ENCODE results near the gene USF2. TPM values are rescaled to one million over a fixed set of nuclear protein-coding genes. Genes with fewer than 3 reads are reported as not detected.

Gene USF2
- total RNA-seq, 4 donors from 2014 or later, result 98.9 to 133 (median 126) TPM

DNA sequence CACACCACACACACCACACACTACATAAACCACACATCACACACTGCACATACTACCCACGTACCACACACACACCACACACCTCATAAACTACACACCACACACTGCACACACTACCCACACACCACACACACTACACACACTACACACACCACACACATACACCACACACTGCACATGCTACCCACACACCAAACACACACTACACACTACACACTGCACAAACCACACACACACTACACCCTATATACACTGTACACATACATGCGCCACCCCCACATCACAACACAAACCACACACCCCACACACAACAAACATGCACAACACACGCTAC lies 28.7 kb downstream of the USF2 start:
- H3K9me3 ChIP-seq, result no peaks in the 10 kb centered on the region
- no peak for TF ChIP-seq CTCF (IDR thresholded peaks at IDR 0.05)
- DNase-seq, result no peak
- intact Hi-C loops (cut with DNase I), result no loop called here
- no peaks in the 10 kb centered on the region for H3K27me3 ChIP-seq
- H3K36me3 ChIP-seq, result no peaks in the 10 kb centered on the region
- H3K4me1 ChIP-seq, result no peaks in the 10 kb centered on the region
- H3K4me3 ChIP-seq (replicated peaks in 1 of 3), result no peak overlapping the region
- WGBS, 2 donors, result 94 to 96% methylated on average over 3 of the region's 3 CpGs
- no peak overlapping the region for H3K27ac ChIP-seq

- intact Hi-C loops (cut with DNase I), result no loop called here
- no peak for DNase-seq
- TF ChIP-seq CTCF (IDR thresholded peaks at IDR 0.05) (no peak), POLR2A (IDR thresholded peaks at IDR 0.05) (no peak)
- WGBS, 2 donors, result 93 to 97% methylated on average over 2 of the region's 2 CpGs
- Histone ChIP-seq H3K4me1 (no peaks in the 10 kb centered on the region), H3K27ac (no peak overlapping the region), H3K9me3 (no peaks in the 10 kb centered on the region), H3K36me3 (no peaks in the 10 kb centered on the region), H3K4me3 (replicated peaks in 1 of 3) (no peak overlapping the region), H3K27me3 (no peaks in the 10 kb centered on the region)
These were observed 29.2 kb downstream of the USF2 start for GRCh38 chr19:35297922-35298321.

DNA sequence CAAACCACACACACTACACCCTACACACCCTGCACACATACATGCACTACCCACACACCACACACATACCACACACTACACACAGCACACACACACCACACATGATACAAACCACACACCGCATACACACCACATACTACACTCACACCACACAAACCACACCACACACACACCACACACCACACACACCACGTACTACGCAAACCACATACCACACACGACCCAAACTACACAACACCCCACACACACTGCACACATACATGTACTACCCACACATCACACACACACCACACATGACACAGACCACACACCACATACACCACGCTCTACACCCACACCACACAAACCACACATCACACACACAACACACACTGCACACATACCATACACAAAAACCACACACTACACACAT lies 29.8 kb downstream of the USF2 start:
- H3K9me3 ChIP-seq, result no peaks in the 10 kb centered on the region
- intact Hi-C loops (cut with DNase I), result no loop called here
- H3K27ac ChIP-seq, result no peak overlapping the region
- no peaks in the 10 kb centered on the region for H3K36me3 ChIP-seq
- TF ChIP-seq POLR2A (IDR thresholded peaks at IDR 0.05), result no peak
- no peak for TF ChIP-seq CTCF (IDR thresholded peaks at IDR 0.05)
- H3K27me3 ChIP-seq, result no peaks in the 10 kb centered on the region
- no peaks in the 10 kb centered on the region for H3K4me1 ChIP-seq
- DNase-seq, result no peak
- WGBS, 2 donors, result 95% methylated on average over 5 of the region's 5 CpGs
- no peak overlapping the region for H3K4me3 ChIP-seq (replicated peaks in 1 of 3)

DNA sequence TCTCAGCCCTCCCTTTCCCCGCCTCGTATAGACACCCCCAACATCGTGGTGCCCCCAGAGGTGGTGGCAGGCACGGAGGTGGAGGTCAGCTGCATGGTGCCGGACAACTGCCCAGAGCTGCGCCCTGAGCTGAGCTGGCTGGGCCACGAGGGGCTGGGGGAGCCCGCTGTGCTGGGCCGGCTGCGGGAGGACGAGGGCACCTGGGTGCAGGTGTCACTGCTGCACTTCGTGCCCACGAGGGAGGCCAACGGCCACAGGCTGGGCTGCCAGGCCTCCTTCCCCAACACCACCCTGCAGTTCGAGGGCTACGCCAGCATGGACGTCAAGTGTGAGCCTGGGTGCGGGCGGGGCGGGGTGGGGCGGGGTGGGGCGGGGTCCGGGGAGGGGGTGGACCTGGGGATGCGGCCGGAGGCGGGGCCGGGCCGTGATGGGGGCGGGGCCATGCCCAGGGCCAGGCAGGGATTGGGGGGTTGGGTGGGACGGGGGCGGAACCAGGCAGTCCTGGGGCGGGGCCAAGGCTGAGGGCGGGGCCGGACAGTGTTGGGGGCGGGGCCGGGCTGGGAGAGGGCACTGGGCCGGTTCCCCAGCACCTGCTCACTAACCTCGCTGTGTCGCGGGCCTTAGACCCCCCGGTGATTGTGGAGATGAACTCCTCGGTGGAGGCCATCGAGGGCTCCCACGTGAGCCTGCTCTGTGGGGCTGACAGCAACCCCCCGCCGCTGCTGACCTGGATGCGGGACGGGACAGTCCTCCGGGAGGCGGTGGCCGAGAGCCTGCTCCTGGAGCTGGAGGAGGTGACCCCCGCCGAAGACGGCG lies 31.0 kb downstream of the USF2 start:
- H3K27me3 ChIP-seq, result no peaks in the 10 kb centered on the region
- WGBS, 2 donors, result 75 to 84% methylated on average over 4 to 15 of the region's 55 CpGs
- H3K27ac ChIP-seq, result no peak overlapping the region
- no peaks in the 10 kb centered on the region for H3K4me1 ChIP-seq
- no peaks in the 10 kb centered on the region for H3K36me3 ChIP-seq
- no peak overlapping the region for H3K4me3 ChIP-seq (replicated peaks in 1 of 3)
- TF ChIP-seq CTCF (IDR thresholded peaks at IDR 0.05) (no peak), POLR2A (IDR thresholded peaks at IDR 0.05) (no peak)
- H3K9me3 ChIP-seq, result no peaks in the 10 kb centered on the region
- intact Hi-C loops (cut with DNase I), result no loop called here
- DNase-seq, result no peak

GRCh38 chr19:35300339-35300649 lies 31.5 kb downstream of the USF2 start:
- H3K4me3 ChIP-seq (replicated peaks in 1 of 3), result no peak overlapping the region
- TF ChIP-seq POLR2A (IDR thresholded peaks at IDR 0.05) (no peak), CTCF (IDR thresholded peaks at IDR 0.05) (no peak)
- H3K4me1 ChIP-seq, result no peaks in the 10 kb centered on the region
- no peak overlapping the region for H3K27ac ChIP-seq
- no peaks in the 10 kb centered on the region for H3K27me3 ChIP-seq
- no peaks in the 10 kb centered on the region for H3K9me3 ChIP-seq
- WGBS, 2 donors, result 90% methylated on average over 10 of the region's 10 CpGs; no CpG with 5 or more reads in 1 of the 2 donors
- intact Hi-C loops (cut with DNase I), result no loop called here
- H3K36me3 ChIP-seq, result no peaks in the 10 kb centered on the region
- no peak for DNase-seq

Measured in thyroid gland (tissue), 4 donors.